Gastrocnemius medialis (tissue), 4 donors: Measurements from ENCODE around the gene LRRC45. TPM values are rescaled to one million over a fixed set of nuclear protein-coding genes. Genes with fewer than 3 reads are reported as not detected.

Source experiments
- ATAC-seq, 2 donors: fragments of 150-250 bp; one replicate each; pipeline ENCODE4 v1.9.1; 2016
- DNase-seq, 2 donors: peaks; one replicate each; pipeline ENCODE4 v3.0.0-alpha.2; 2019
- H3K27ac ChIP-seq, 4 donors: fragments of 200-600 bp; sonication (generic); 1 replicate in 1 of 4; 2 replicates in 3 of 4; pipeline ENCODE4 v1.5.1; 2016 to 2018; ENCODE audit warnings: mild to moderate bottlenecking in 2 of 4, moderate library complexity in 1 of 4
- H3K27me3 ChIP-seq, 3 donors: fragments of 200-600 bp; sonication (generic) in 2 of 3; 1 replicate in 1 of 3; 2 replicates in 2 of 3; pipeline versions ENCODE4 v1.5.1 to v1.6.0; 2016 to 2019; ENCODE audit warnings: mild to moderate bottlenecking in 1 of 3, moderate library complexity in 1 of 3
- H3K36me3 ChIP-seq, 2 donors: fragments of 200-600 bp; sonication (generic) in 1 of 2; one replicate each; pipeline ENCODE4 v1.5.1; 2017 to 2018
- H3K4me1 ChIP-seq, 2 donors: fragments of 200-600 bp; sonication (generic) in 1 of 2; one replicate each; pipeline ENCODE4 v1.5.1; 2016 to 2017; ENCODE audit warnings: mild to moderate bottlenecking in 2 of 2
- H3K4me3 ChIP-seq, 4 donors: fragments of 200-600 bp; sonication (generic) in 3 of 4; 1 replicate in 1 of 4; 2 replicates in 3 of 4; pipeline ENCODE4 v1.5.1; 2016 to 2019; ENCODE audit warnings: mild to moderate bottlenecking in 2 of 4
- H3K9me3 ChIP-seq, 3 donors: fragments of 200-600 bp; sonication (generic) in 2 of 3; 1 replicate in 1 of 3; 2 replicates in 2 of 3; pipeline ENCODE4 v1.5.1; 2016 to 2019
- CTCF ChIP-seq, 5 experiments: fragments of 450-650 bp in 3 of 5; fragments of 200-600 bp in 2 of 5; sonication (generic) in 2 of 5; IDR thresholded peaks in 4 of 5; conservative IDR thresholded peaks in 1 of 5; 1 replicate in 4 of 5; 2 replicates in 1 of 5; pipeline ENCODE4 v1.5.1; 2016 to 2019; ENCODE audit warnings: antibody characterized with exemption in 5 of 5, mild to moderate bottlenecking in 3 of 5, moderate library complexity in 3 of 5
- POLR2A ChIP-seq, 2 donors: fragments of 450-650 bp; IDR thresholded peaks; one replicate each; pipeline ENCODE4 v1.6.1; 2017; ENCODE audit warnings: antibody characterized with exemption in 2 of 2, mild to moderate bottlenecking in 2 of 2, moderate library complexity in 2 of 2
- in situ Hi-C, 4 donors: fragments of 200-750 bp; cut with MboI; loops; one replicate each; pipeline versions ENCODE4 v1.15.0 to v1.8.0; 2017; ENCODE audit warnings: low sequenced_read_pairs in 4 of 4
- intact Hi-C: fragments of 100-400 bp; cut with DNase I; formaldehyde crosslinking; loops from one replicate; pipeline ENCODE4 v1.15.1; 2023; ENCODE audit warnings: low total_unique reads
- total RNA-seq, 4 donors: library from RNA; depleted of rRNA; stranded (reverse); fragments of >200 nt; gene quantifications; one replicate each; pipeline versions ENCODE4 v1.1.0 to v1.2.3, GENCODE V29; 2016

Gene LRRC45
- total RNA-seq, 4 donors from 2014 or later, result 1.1 to 5.0 (median 3.8) TPM

- Histone ChIP-seq H3K27me3 (no peaks in the 10 kb centered on the region), H3K4me3 (no peak overlapping the region), H3K36me3 (peaks cover 0 to 3% of the 10 kb centered on the region in 2 donors), H3K4me1 (peaks cover 7 to 40% of the 10 kb centered on the region in 2 donors), H3K9me3 (no peaks in the 10 kb centered on the region), H3K27ac (no peak overlapping the region)
- intact Hi-C loops (no loop called here), in situ Hi-C loops (no loop called here)
- ATAC-seq (no peak), DNase-seq (no peak)
- TF ChIP-seq POLR2A (IDR thresholded peaks at IDR 0.05) (no peak), CTCF (IDR thresholded peaks at IDR 0.05 in 4 of 5, conservative IDR thresholded peaks at IDR 0.05 in 1 of 5) (no peak)
Measured at GRCh38 chr17:82016061-82016874, 6.8 kb upstream of the LRRC45 start.

- no peak for DNase-seq
- H3K27ac ChIP-seq, result no peak overlapping the region
- ATAC-seq, result no peak
- intact Hi-C loops (no loop called here), in situ Hi-C loops (no loop called here)
- no peaks in the 10 kb centered on the region for H3K36me3 ChIP-seq
- TF ChIP-seq CTCF (IDR thresholded peaks at IDR 0.05 in 4 of 5, conservative IDR thresholded peaks at IDR 0.05 in 1 of 5) (no peak), POLR2A (IDR thresholded peaks at IDR 0.05) (no peak)
- H3K4me3 ChIP-seq, result no peak overlapping the region
- no peaks in the 10 kb centered on the region for H3K27me3 ChIP-seq
- H3K9me3 ChIP-seq, result no peaks in the 10 kb centered on the region
- peaks cover 14 to 47% of the 10 kb centered on the region in 2 donors for H3K4me1 ChIP-seq
Measured at GRCh38 chr17:82016875-82017459, 6.1 kb upstream of the LRRC45 start.

- Histone ChIP-seq H3K27me3 (no peaks in the 10 kb centered on the region), H3K4me3 (no peak overlapping the region), H3K36me3 (no peaks in the 10 kb centered on the region), H3K4me1 (peaks cover 18 to 51% of the 10 kb centered on the region in 2 donors), H3K9me3 (no peaks in the 10 kb centered on the region), H3K27ac (peak overlapping the region in 1 of 4 donors; percentile 10)
- DNase-seq (no peak), ATAC-seq (no peak)
- intact Hi-C loops (no loop called here), in situ Hi-C loops (no loop called here)
- TF ChIP-seq POLR2A (IDR thresholded peaks at IDR 0.05) (no peak), CTCF (IDR thresholded peaks at IDR 0.05 in 4 of 5, conservative IDR thresholded peaks at IDR 0.05 in 1 of 5) (no peak)
Measured at GRCh38 chr17:82017612-82018151, 5.4 kb upstream of the LRRC45 start.

- intact Hi-C loops, result no loop called here
- ATAC-seq (no peak), DNase-seq (no peak)
- in situ Hi-C loops, result no loop called here
- Histone ChIP-seq H3K4me3 (no peak overlapping the region), H3K36me3 (no peaks in the 10 kb centered on the region), H3K27me3 (no peaks in the 10 kb centered on the region), H3K27ac (peak overlapping the region in 2 of 4 donors; percentile 38 to 41), H3K9me3 (no peaks in the 10 kb centered on the region), H3K4me1 (peaks cover 18 to 52% of the 10 kb centered on the region in 2 donors)
- TF ChIP-seq POLR2A (IDR thresholded peaks at IDR 0.05) (no peak), CTCF (IDR thresholded peaks at IDR 0.05 in 4 of 5, conservative IDR thresholded peaks at IDR 0.05 in 1 of 5) (no peak)
Measured at GRCh38 chr17:82018152-82018988, 4.7 kb upstream of the LRRC45 start.
